ENCODE measurements around the gene SPOCK1.

DNA sequence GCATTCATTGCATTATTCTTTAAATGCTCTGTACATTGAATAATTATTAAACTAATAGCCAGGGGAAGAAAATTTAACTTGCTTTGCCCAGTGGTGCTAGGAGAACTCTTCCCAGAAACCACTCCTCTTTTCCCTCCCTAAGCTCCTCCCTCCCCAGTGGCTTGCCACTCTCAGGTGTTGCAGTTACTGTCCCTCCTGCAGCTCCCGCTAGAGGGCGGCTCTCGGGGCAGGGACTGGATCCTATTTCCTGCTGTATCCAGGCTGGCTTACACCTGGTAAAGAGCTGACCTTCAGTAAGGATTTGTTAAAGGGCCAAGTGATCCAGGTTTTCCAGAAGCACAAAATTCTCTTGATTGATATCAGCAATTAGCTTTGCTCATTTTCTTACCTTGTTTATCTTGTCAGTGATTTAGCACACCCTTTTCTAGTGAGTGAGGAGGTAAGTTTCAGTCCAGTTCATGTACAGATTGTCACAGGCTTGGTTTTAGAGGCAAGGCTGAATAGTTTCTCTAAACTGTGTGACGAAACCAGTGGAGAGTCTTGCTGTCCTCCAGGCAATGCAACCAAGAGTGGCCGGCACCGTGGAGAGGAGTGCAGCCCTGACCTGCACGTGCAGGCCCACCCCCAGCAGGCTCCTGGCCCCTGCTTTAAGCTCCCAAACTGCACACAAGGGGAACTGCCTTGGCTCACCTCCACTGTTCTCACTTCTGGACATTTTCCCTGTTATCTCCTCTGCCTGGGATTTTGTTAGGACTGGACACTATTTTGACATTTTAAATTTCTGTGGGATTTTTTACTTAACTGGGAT is 423.8 kb downstream of the SPOCK1 start:
- TF ChIP-seq CTCF (IDR thresholded peaks at IDR 0.05; ENCODE audit: insufficient read depth, low read length) (peak; percentile 5), POLR2AphosphoS5 (IDR thresholded peaks at IDR 0.05; ENCODE audit: low read depth) (no peak), REST (IDR thresholded peaks at IDR 0.05; ENCODE audit: insufficient replicate concordance, low read depth) (no peak)

Data from HL-60 (cell line).